GM21528 (cell line): ENCODE data around the gene NUBPL.

Experiments
- ATAC-seq: cut with Tn5 transposase; IDR thresholded peaks from one replicate; pipeline ENCODE4 v1.9.1; 2021; ENCODE audit warnings: mild to moderate bottlenecking, moderate library complexity; ENCODE audit not compliant: unreplicated experiment, low FRiP score

NUBPL gene

GRCh38 chr14:31898838-31899528, 337.8 kb downstream of the NUBPL start:
- ATAC-seq, result no peak

GRCh38 chr14:31902002-31902401, 340.8 kb downstream of the NUBPL start:
- ATAC-seq, result no peak

GRCh38 chr14:31902945-31903646, 341.9 kb downstream of the NUBPL start:
- no peak for ATAC-seq

- no peak for ATAC-seq
Observed at GRCh38 chr14:31909977-31910376, 348.8 kb downstream of the NUBPL start.
